Endodermal cell (in vitro differentiated cells): ENCODE results near the gene F13A1. TPM values are rescaled to one million over a fixed set of nuclear protein-coding genes. Genes with fewer than 3 reads are reported as not detected.

Source experiments
- DNase-seq: peaks from one replicate; pipeline ENCODE4 v3.0.0-alpha.2; 2017
- H3K27ac ChIP-seq: 2 replicates; pipeline ENCODE4 v1.5.1; 2013; ENCODE audit warnings: mild to moderate bottlenecking, low read depth, low read length, moderate library complexity
- H3K27me3 ChIP-seq: 2 replicates; pipeline ENCODE4 v1.6.1; 2013; ENCODE audit warnings: mild to moderate bottlenecking, low read length, moderate library complexity; ENCODE audit not compliant: insufficient read depth, control insufficient read depth, poor library complexity, severe bottlenecking
- H3K36me3 ChIP-seq: 2 replicates; pipeline ENCODE4 v1.7.0; 2013; ENCODE audit warnings: mild to moderate bottlenecking, low read length, moderate library complexity; ENCODE audit not compliant: control insufficient read depth, insufficient read depth
- H3K4me1 ChIP-seq: one replicate; pipeline ENCODE4 v1.7.0; 2013; ENCODE audit warnings: low read length; ENCODE audit not compliant: control insufficient read depth, insufficient read depth
- H3K4me3 ChIP-seq: 2 replicates; pipeline ENCODE4 v1.5.1; 2013; ENCODE audit warnings: mild to moderate bottlenecking, low read length, moderate library complexity
- H3K9ac ChIP-seq: 2 replicates; pipeline ENCODE4 v1.6.1; 2013; ENCODE audit warnings: mild to moderate bottlenecking, low read length, moderate library complexity; ENCODE audit not compliant: poor library complexity, severe bottlenecking; ENCODE audit errors: extremely low read depth
- H3K9me3 ChIP-seq: 2 replicates; pipeline ENCODE4 v1.6.1; 2013; ENCODE audit warnings: mild to moderate bottlenecking, low read length, moderate library complexity; ENCODE audit not compliant: control insufficient read depth
- H3K27ac Mint-ChIP-seq: 2 replicates; pipeline ENCODE4 v1.8.0; 2020; ENCODE audit warnings: mixed read lengths
- H3K27me3 Mint-ChIP-seq: 2 replicates; pipeline ENCODE4 v1.8.0; 2021; ENCODE audit warnings: mild to moderate bottlenecking, mixed read lengths; ENCODE audit not compliant: insufficient read depth
- H3K36me3 Mint-ChIP-seq: 2 replicates; pipeline ENCODE4 v1.8.0; 2020; ENCODE audit warnings: low read depth, mixed read lengths
- H3K4me1 Mint-ChIP-seq: 2 replicates; pipeline ENCODE4 v1.8.0; 2020; ENCODE audit warnings: mixed read lengths
- H3K4me3 Mint-ChIP-seq: 2 replicates; pipeline ENCODE4 v1.8.0; 2020; ENCODE audit warnings: mild to moderate bottlenecking, moderate library complexity, mixed read lengths
- H3K9me3 Mint-ChIP-seq: 2 replicates; pipeline ENCODE4 v1.8.0; 2020; ENCODE audit warnings: mild to moderate bottlenecking, mixed read lengths
- WGBS, 2 experiments: methylation state at CpG; one replicate each; pipeline versions ENCODE4 v1.1.5 to v1.1.7; 2013; ENCODE audit warnings: missing lambda C conversion rate in 2 of 2, mixed read lengths in 1 of 2; ENCODE audit not compliant: insufficient coverage in 1 of 2, insufficient read length in 1 of 2; 5-methylcytosine and 5-hydroxymethylcytosine counted together
- total RNA-seq, 2 donors: library from RNA; stranded (reverse); fragmentation: NEBNext Ultra II Directional in 1 of 2; extraction: Animal tissue kit (Norgen Biotek cat#: 25700) in 1 of 2; gene quantifications; 2 replicates in 1 of 2; 3 replicates in 1 of 2; pipeline ENCODE4 v1.2.1, GENCODE V29; 2021
- TF ChIP-seq, protein P1 (sequence below): fragments of 200-600 bp; sonication (generic); conservative IDR thresholded peaks from 2 replicates; pipeline ENCODE4 v1.5.0; 2021; ENCODE audit warnings: antibody characterized with exemption, mild to moderate bottlenecking

The F13A1 gene
- total RNA-seq, 2 donors from 2014 or later, result 1.1 to 1.3 TPM

DNA sequence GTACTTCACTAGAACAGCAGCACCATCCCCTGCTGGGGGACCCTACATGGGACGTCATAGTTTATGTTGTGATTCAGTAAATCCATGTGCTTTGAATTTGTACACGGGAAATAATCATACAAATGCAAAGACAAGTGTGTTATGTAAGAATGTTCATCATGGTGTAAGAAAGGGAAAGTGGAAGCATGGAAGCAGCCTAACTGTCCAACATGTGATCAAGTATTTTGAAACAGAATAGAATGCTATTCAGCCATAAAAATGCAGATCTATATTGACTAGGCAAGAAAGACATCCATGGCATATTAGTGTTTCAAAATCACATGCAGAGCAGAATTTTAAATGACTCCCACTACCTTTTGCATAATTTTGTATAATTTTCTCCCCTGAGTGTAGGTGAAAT is 117.6 kb downstream of the F13A1 start:
- WGBS, 2 experiments, result 91% methylated on average over 2 of the region's 2 CpGs
- no peak for DNase-seq
- Mint-ChIP-seq H3K9me3 (peaks cover 6% of the 10 kb centered on the region), H3K4me1 (no peaks in the 10 kb centered on the region), H3K27me3 (no peaks in the 10 kb centered on the region), H3K4me3 (no peak overlapping the region), H3K27ac (no peak overlapping the region), H3K36me3 (no peaks in the 10 kb centered on the region)
- Histone ChIP-seq H3K9me3 (no peaks in the 10 kb centered on the region), H3K27ac (no peak overlapping the region), H3K36me3 (no peaks in the 10 kb centered on the region), H3K27me3 (no peaks in the 10 kb centered on the region), H3K9ac (no peak overlapping the region), H3K4me1 (no peaks in the 10 kb centered on the region), H3K4me3 (no peak overlapping the region)
- TF ChIP-seq, protein P1, sequence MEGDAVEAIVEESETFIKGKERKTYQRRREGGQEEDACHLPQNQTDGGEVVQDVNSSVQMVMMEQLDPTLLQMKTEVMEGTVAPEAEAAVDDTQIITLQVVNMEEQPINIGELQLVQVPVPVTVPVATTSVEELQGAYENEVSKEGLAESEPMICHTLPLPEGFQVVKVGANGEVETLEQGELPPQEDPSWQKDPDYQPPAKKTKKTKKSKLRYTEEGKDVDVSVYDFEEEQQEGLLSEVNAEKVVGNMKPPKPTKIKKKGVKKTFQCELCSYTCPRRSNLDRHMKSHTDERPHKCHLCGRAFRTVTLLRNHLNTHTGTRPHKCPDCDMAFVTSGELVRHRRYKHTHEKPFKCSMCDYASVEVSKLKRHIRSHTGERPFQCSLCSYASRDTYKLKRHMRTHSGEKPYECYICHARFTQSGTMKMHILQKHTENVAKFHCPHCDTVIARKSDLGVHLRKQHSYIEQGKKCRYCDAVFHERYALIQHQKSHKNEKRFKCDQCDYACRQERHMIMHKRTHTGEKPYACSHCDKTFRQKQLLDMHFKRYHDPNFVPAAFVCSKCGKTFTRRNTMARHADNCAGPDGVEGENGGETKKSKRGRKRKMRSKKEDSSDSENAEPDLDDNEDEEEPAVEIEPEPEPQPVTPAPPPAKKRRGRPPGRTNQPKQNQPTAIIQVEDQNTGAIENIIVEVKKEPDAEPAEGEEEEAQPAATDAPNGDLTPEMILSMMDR, result no peak

GRCh38 chr6:6201200-6201599 is 119.3 kb downstream of the F13A1 start:
- peaks cover 4% of the 10 kb centered on the region for H3K9me3 Mint-ChIP-seq
- no peak for DNase-seq
- H3K27ac Mint-ChIP-seq, result no peak overlapping the region
- no peak overlapping the region for H3K4me3 Mint-ChIP-seq
- no peaks in the 10 kb centered on the region for H3K36me3 Mint-ChIP-seq
- no peaks in the 10 kb centered on the region for H3K4me1 ChIP-seq
- H3K27me3 ChIP-seq, result no peaks in the 10 kb centered on the region
- H3K27ac ChIP-seq, result no peak overlapping the region
- no peaks in the 10 kb centered on the region for H3K4me1 Mint-ChIP-seq
- no peaks in the 10 kb centered on the region for H3K27me3 Mint-ChIP-seq
- no peaks in the 10 kb centered on the region for H3K9me3 ChIP-seq
- TF ChIP-seq, protein P1, result no peak
- H3K36me3 ChIP-seq, result no peaks in the 10 kb centered on the region
- no peak overlapping the region for H3K4me3 ChIP-seq
- no peak overlapping the region for H3K9ac ChIP-seq
- 89 to 92% methylated on average over 2 to 4 of the region's 4 CpGs for WGBS, 2 experiments

DNA sequence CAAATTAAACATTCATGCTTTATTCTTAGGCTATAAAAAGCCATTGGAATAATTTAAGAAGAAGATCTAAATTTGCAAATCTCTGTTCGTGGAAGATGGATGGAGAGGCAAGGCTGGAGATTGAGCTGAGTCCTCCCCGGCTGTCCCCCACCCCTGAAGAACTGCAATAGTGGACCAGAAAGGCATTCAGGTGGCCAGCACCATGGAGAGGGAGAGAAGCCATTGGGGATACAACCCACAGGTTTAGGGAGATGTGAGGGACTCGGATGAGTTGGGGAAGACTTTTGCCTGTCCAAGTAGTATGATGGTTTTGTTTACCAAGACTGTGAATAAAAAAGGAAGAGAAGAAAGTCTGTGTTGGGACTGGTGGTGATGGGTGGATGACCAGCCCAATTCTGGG is 120.8 kb downstream of the F13A1 start:
- H3K36me3 Mint-ChIP-seq, result no peaks in the 10 kb centered on the region
- H3K9me3 Mint-ChIP-seq, result peaks cover 4% of the 10 kb centered on the region
- Histone ChIP-seq H3K27me3 (no peaks in the 10 kb centered on the region), H3K36me3 (no peaks in the 10 kb centered on the region), H3K4me1 (no peaks in the 10 kb centered on the region), H3K9me3 (no peaks in the 10 kb centered on the region), H3K27ac (no peak overlapping the region), H3K9ac (no peak overlapping the region), H3K4me3 (no peak overlapping the region)
- DNase-seq, result no peak
- H3K4me3 Mint-ChIP-seq, result no peak overlapping the region
- H3K27me3 Mint-ChIP-seq, result no peaks in the 10 kb centered on the region
- no peaks in the 10 kb centered on the region for H3K4me1 Mint-ChIP-seq
- TF ChIP-seq, protein P1, result no peak
- H3K27ac Mint-ChIP-seq, result no peak overlapping the region
- 90 to 100% methylated on average over 1 to 3 of the region's 3 CpGs for WGBS, 2 experiments
